HepG2 (cell line): ENCODE data around the gene BRCA2. TPM values are rescaled to one million over a fixed set of nuclear protein-coding genes. Genes with fewer than 3 reads are reported as not detected.

Experiments
- DNMT3B ChIP-seq: conservative IDR thresholded peaks from 2 replicates; pipeline ENCODE4 v1.6.1; 2016; ENCODE audit warnings: missing biosample characterization, control low read depth
- ELF3 ChIP-seq: IDR thresholded peaks from 2 replicates; pipeline ENCODE4 v1.6.1; 2016; ENCODE audit warnings: missing genetic modification reagents, missing compliant biosample characterization
- FOXA3 ChIP-seq: IDR thresholded peaks from 2 replicates; pipeline ENCODE4 v1.6.1; 2016; ENCODE audit warnings: missing genetic modification reagents, missing compliant biosample characterization
- HDAC2 ChIP-seq: sonication (generic); formaldehyde crosslinking; IDR thresholded peaks from 2 replicates; pipeline ENCODE4 v1.4.0; 2020; ENCODE audit warnings: missing genetic modification reagents
- HNRNPK ChIP-seq: fragments of 200-400 bp; formaldehyde crosslinking; IDR thresholded peaks from 2 replicates; pipeline ENCODE4 v1.6.1; 2018; ENCODE audit warnings: low read length, low read depth, moderate library complexity, mild to moderate bottlenecking; ENCODE audit not compliant: poor library complexity, severe bottlenecking
- NFIB ChIP-seq: sonication (generic); formaldehyde crosslinking; IDR thresholded peaks from 2 replicates; pipeline ENCODE4 v1.9.0; 2021; ENCODE audit warnings: missing genetic modification reagents, mild to moderate bottlenecking, borderline replicate concordance
- RAD21 ChIP-seq: fragments of 450-650 bp; formaldehyde crosslinking; IDR thresholded peaks from 2 replicates; pipeline ENCODE4 v1.5.0; 2020; ENCODE audit warnings: mild to moderate bottlenecking
- RBFOX2 ChIP-seq: fragments of 200-400 bp; formaldehyde crosslinking; IDR thresholded peaks from 2 replicates; pipeline ENCODE4 v1.6.1; 2017; ENCODE audit warnings: low read depth, mild to moderate bottlenecking, low read length
- RCOR2 ChIP-seq: IDR thresholded peaks from 2 replicates; pipeline ENCODE4 v1.6.1; 2016; ENCODE audit warnings: missing biosample characterization, missing genetic modification reagents
- SETDB1 ChIP-seq: sonication (generic); formaldehyde crosslinking; IDR thresholded peaks from 2 replicates; pipeline ENCODE4 v1.5.1; 2020; ENCODE audit warnings: missing genetic modification reagents, mild to moderate bottlenecking, borderline replicate concordance
- SIX1 ChIP-seq: sonication (generic); formaldehyde crosslinking; IDR thresholded peaks from 2 replicates; pipeline ENCODE4 v1.4.0; 2020; ENCODE audit warnings: missing genetic modification reagents, borderline replicate concordance
- ZFX ChIP-seq: sonication (generic); formaldehyde crosslinking; IDR thresholded peaks from 2 replicates; pipeline ENCODE4 v1.4.0; 2020; ENCODE audit warnings: mild to moderate bottlenecking, low read depth, missing genetic modification reagents, moderate library complexity
- ZMYM3 ChIP-seq: sonication (generic); formaldehyde crosslinking; IDR thresholded peaks from 2 replicates; pipeline ENCODE4 v1.5.1; 2020; ENCODE audit warnings: mild to moderate bottlenecking, missing genetic modification reagents
- polyA plus RNA-seq, 8 experiments: library from polyadenylated mRNA; depleted of rRNA in 3 of 8; stranded (reverse) in 7 of 8; unstranded in 1 of 8; fragments of >200 nt; fragmentation: Illumina TruSeq in 4 of 8; extraction: Trizol in 4 of 8; gene quantifications; 2 replicates each; pipeline versions ENCODE4 v1.2.1 to v1.2.3, GENCODE V29; 2011 to 2016; ENCODE audit warnings: low read depth in 4 of 8, missing spikeins in 1 of 8, mixed read lengths in 1 of 8; ENCODE audit not compliant: insufficient read depth in 1 of 8
- total RNA-seq, 5 experiments: library from RNA; depleted of rRNA; stranded (reverse); fragments of >200 nt; fragmentation: Illumina TruSeq; extraction: Trizol; gene quantifications; 2 replicates each; pipeline ENCODE4 v1.2.3, GENCODE V29; 2016; ENCODE audit warnings: low read depth in 1 of 5
- TF ChIP-seq, protein P1 (sequence below): sonication (generic); formaldehyde crosslinking; IDR thresholded peaks from 2 replicates; pipeline ENCODE4 v1.5.1; 2020; ENCODE audit warnings: missing genetic modification reagents, mild to moderate bottlenecking, borderline replicate concordance
- TF ChIP-seq, protein P2 (sequence below): sonication (generic); formaldehyde crosslinking; IDR thresholded peaks from 2 replicates; pipeline ENCODE4 v1.4.0; 2020; ENCODE audit warnings: missing genetic modification reagents
- TF ChIP-seq, protein P3 (sequence below): sonication (generic); formaldehyde crosslinking; IDR thresholded peaks from 2 replicates; pipeline ENCODE4 v1.9.0; 2021; ENCODE audit warnings: missing genetic modification reagents, borderline replicate concordance
- TF ChIP-seq, protein P4 (sequence below): sonication (generic); formaldehyde crosslinking; IDR thresholded peaks from 2 replicates; pipeline ENCODE4 v1.8.1; 2022; ENCODE audit warnings: low read depth, mild to moderate bottlenecking, missing genetic modification reagents
- TF ChIP-seq, protein P5 (sequence below): sonication (generic); formaldehyde crosslinking; IDR thresholded peaks from 2 replicates; pipeline ENCODE4 v1.5.0; 2020; ENCODE audit warnings: missing genetic modification reagents

Gene BRCA2
- total and polyA plus RNA-seq, 2 of the 13 experiments (the other 11 are each of a cell fraction or from before 2014, with no cell fraction given): 3.1 to 24.6 TPM

DNA sequence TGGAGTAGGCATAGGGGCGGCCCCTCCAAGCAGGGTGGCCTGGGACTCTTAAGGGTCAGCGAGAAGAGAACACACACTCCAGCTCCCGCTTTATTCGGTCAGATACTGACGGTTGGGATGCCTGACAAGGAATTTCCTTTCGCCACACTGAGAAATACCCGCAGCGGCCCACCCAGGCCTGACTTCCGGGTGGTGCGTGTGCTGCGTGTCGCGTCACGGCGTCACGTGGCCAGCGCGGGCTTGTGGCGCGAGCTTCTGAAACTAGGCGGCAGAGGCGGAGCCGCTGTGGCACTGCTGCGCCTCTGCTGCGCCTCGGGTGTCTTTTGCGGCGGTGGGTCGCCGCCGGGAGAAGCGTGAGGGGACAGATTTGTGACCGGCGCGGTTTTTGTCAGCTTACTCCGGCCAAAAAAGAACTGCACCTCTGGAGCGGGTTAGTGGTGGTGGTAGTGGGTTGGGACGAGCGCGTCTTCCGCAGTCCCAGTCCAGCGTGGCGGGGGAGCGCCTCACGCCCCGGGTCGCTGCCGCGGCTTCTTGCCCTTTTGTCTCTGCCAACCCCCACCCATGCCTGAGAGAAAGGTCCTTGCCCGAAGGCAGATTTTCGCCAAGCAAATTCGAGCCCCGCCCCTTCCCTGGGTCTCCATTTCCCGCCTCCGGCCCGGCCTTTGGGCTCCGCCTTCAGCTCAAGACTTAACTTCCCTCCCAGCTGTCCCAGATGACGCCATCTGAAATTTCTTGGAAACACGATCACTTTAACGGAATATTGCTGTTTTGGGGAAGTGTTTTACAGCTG, at the start of gene BRCA2, which contains the start of gene ZAR1L (continued):
- TF ChIP-seq, protein P1, sequence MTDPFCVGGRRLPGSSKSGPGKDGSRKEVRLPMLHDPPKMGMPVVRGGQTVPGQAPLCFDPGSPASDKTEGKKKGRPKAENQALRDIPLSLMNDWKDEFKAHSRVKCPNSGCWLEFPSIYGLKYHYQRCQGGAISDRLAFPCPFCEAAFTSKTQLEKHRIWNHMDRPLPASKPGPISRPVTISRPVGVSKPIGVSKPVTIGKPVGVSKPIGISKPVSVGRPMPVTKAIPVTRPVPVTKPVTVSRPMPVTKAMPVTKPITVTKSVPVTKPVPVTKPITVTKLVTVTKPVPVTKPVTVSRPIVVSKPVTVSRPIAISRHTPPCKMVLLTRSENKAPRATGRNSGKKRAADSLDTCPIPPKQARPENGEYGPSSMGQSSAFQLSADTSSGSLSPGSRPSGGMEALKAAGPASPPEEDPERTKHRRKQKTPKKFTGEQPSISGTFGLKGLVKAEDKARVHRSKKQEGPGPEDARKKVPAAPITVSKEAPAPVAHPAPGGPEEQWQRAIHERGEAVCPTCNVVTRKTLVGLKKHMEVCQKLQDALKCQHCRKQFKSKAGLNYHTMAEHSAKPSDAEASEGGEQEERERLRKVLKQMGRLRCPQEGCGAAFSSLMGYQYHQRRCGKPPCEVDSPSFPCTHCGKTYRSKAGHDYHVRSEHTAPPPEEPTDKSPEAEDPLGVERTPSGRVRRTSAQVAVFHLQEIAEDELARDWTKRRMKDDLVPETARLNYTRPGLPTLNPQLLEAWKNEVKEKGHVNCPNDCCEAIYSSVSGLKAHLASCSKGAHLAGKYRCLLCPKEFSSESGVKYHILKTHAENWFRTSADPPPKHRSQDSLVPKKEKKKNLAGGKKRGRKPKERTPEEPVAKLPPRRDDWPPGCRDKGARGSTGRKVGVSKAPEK (CRISPR knock-in tag): no peak
- TF ChIP-seq, protein P2, sequence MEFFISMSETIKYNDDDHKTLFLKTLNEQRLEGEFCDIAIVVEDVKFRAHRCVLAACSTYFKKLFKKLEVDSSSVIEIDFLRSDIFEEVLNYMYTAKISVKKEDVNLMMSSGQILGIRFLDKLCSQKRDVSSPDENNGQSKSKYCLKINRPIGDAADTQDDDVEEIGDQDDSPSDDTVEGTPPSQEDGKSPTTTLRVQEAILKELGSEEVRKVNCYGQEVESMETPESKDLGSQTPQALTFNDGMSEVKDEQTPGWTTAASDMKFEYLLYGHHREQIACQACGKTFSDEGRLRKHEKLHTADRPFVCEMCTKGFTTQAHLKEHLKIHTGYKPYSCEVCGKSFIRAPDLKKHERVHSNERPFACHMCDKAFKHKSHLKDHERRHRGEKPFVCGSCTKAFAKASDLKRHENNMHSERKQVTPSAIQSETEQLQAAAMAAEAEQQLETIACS (CRISPR knock-in tag): peak; percentile 46; the same call in 1 of the 2 replicates
- TF ChIP-seq HDAC2 (CRISPR knock-in tag): peak; percentile 70; the same call in 1 of the 2 replicates
- TF ChIP-seq ZMYM3: no peak
- no peak for TF ChIP-seq HNRNPK
- no peak for TF ChIP-seq RCOR2 (CRISPR knock-in tag)
- TF ChIP-seq NFIB (CRISPR knock-in tag): no peak
- TF ChIP-seq SETDB1 (CRISPR knock-in tag): no peak
- TF ChIP-seq RAD21 (CRISPR knock-in tag): 0 out of 2 replicates have a peak, but pooled peaks have one; percentile 4
- no peak for TF ChIP-seq DNMT3B
- TF ChIP-seq FOXA3: no peak
- TF ChIP-seq ZFX (CRISPR knock-in tag): peak; percentile 97
- TF ChIP-seq, protein P3, sequence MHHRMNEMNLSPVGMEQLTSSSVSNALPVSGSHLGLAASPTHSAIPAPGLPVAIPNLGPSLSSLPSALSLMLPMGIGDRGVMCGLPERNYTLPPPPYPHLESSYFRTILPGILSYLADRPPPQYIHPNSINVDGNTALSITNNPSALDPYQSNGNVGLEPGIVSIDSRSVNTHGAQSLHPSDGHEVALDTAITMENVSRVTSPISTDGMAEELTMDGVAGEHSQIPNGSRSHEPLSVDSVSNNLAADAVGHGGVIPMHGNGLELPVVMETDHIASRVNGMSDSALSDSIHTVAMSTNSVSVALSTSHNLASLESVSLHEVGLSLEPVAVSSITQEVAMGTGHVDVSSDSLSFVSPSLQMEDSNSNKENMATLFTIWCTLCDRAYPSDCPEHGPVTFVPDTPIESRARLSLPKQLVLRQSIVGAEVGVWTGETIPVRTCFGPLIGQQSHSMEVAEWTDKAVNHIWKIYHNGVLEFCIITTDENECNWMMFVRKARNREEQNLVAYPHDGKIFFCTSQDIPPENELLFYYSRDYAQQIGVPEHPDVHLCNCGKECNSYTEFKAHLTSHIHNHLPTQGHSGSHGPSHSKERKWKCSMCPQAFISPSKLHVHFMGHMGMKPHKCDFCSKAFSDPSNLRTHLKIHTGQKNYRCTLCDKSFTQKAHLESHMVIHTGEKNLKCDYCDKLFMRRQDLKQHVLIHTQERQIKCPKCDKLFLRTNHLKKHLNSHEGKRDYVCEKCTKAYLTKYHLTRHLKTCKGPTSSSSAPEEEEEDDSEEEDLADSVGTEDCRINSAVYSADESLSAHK (CRISPR knock-in tag): no peak
- TF ChIP-seq ELF3 (CRISPR knock-in tag): peak; percentile 88
- peak; percentile 95 for TF ChIP-seq RBFOX2
- TF ChIP-seq, protein P4, sequence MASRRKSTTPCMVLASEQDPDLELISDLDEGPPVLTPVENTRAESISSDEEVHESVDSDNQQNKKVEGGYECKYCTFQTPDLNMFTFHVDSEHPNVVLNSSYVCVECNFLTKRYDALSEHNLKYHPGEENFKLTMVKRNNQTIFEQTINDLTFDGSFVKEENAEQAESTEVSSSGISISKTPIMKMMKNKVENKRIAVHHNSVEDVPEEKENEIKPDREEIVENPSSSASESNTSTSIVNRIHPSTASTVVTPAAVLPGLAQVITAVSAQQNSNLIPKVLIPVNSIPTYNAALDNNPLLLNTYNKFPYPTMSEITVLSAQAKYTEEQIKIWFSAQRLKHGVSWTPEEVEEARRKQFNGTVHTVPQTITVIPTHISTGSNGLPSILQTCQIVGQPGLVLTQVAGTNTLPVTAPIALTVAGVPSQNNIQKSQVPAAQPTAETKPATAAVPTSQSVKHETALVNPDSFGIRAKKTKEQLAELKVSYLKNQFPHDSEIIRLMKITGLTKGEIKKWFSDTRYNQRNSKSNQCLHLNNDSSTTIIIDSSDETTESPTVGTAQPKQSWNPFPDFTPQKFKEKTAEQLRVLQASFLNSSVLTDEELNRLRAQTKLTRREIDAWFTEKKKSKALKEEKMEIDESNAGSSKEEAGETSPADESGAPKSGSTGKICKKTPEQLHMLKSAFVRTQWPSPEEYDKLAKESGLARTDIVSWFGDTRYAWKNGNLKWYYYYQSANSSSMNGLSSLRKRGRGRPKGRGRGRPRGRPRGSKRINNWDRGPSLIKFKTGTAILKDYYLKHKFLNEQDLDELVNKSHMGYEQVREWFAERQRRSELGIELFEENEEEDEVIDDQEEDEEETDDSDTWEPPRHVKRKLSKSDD (CRISPR knock-in tag): peak; percentile 70; the same call in 1 of the 2 replicates
- TF ChIP-seq SIX1 (CRISPR knock-in tag): no peak
- TF ChIP-seq, protein P5, sequence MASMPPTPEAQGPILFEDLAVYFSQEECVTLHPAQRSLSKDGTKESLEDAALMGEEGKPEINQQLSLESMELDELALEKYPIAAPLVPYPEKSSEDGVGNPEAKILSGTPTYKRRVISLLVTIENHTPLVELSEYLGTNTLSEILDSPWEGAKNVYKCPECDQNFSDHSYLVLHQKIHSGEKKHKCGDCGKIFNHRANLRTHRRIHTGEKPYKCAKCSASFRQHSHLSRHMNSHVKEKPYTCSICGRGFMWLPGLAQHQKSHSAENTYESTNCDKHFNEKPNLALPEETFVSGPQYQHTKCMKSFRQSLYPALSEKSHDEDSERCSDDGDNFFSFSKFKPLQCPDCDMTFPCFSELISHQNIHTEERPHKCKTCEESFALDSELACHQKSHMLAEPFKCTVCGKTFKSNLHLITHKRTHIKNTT (CRISPR knock-in tag): no peak
